ENCODE data around the gene MS4A14. TPM values are rescaled to one million over a fixed set of nuclear protein-coding genes. Genes with fewer than 3 reads are reported as not detected.
"Not testable (repeated sequence)": the region's sequence is repeated elsewhere in the genome, so short reads cannot be mapped to it uniquely, and the experiment has no call there.

MS4A14 gene
- polyA plus RNA-seq, 12 donors: 0.16 to 0.94 (median 0.44) TPM; not detected in 2

DNA sequence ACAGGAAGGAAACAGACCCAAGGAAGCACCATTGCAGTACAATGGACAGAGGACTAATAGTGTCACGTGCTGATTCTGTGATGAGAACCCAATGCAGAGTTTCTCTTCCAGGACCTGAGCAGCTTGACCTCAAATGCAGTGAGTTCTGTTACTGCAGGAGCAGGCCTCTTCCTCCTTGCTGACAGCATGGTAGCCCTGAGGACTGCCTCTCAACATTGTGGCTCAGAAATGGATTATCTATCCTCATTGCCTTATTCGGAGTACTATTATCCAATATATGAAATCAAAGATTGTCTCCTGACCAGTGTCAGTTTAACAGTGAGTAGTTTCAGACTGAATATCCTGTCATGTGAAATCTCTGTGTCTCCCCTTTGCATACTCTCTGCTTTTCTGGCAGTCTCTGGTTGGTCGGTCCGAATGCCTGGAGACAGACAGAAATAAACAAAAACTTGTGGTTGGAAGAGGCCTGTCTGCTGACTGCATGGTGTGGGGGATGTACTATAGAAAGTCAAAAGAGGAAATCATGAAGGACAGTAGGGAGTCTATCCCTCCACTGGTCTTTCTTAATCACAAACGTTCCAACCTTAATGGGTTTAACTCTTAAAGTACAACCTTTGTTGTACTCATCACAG lies 6.9 kb upstream of the MS4A14 start:
- DNase-seq: no peak

DNA sequence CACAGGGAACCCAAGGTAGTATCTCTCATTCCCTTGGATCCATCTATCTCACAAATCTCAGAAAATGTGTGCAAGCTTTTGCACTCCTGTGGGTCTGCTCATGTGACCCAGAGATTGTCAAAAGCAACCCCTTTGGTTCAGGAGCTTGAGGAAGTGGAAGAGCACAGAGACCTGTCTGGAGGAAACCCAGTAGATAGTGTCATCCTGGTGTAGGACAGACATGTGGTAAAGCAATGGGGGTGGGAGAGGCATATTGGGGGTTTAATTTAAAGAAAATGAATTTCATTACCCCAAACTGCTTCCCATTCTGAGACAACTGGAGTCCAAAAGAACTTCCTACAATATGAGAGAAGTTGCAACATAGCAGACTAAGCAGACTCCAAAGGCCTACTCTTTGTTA lies 5.8 kb upstream of the MS4A14 start:
- DNase-seq: no peak

DNA sequence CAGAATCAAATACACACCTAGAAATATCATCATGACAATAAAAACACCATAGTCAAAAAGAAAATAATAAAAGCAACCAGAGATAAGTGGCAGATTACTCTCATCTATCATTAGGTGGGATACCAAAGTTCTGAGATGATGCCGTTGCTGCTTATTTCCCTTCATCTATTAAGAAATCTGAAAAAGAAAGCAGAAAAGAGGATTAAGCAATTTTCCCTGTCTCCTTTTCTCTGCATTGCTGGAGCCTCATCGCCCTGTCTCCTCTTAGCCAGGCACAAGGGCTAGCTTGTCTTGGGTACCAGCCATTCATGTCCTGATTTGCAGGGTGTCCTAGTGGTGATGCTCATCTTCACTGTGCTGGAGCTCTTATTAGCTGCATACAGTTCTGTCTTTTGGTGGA lies 3.9 kb upstream of the MS4A14 start:
- no peak for DNase-seq

DNA sequence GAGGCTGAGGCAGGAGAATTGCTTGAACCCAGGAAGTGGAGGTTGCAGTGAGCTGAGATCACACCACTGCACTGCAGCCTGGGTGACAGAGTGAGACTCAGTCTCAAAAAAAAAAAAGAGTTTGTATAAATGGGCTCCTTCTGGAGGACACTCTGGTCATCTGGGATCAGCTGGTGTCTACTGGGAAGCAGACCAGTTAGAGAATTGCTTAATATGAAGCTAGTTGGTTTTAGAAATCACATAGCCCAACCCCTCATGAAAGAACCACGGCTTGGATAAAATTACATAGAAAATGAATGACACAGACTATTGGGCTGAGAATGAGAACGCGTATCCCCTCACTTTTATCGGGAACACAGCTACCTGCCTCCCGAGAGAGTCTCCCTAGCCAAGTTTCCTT lies 3.2 kb upstream of the MS4A14 start:
- DNase-seq: no peak

- no peak for DNase-seq
Measured at GRCh38 chr11:60394666-60395380, 1.4 kb upstream of the MS4A14 start.

DNA sequence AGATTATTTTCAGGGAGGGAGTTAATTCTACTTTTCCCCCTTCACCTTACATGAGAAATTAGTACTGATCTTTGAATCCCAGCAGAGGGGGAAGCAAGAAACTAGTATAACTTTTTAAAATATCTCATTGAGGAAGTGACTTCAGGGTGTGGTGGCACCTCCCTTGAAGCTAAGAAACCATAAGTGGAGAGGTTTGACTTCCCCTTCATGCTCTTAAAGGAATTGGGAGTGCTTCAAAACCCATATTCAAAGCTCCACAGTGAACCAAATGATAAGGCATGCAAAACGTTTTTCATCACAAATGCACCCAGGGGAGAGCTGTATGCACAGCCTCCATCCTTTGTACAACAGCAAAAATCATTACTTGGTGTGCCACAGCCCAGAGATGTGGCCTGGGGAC lies 540 bp downstream of the MS4A14 start:
- DNase-seq: no peak

DNA sequence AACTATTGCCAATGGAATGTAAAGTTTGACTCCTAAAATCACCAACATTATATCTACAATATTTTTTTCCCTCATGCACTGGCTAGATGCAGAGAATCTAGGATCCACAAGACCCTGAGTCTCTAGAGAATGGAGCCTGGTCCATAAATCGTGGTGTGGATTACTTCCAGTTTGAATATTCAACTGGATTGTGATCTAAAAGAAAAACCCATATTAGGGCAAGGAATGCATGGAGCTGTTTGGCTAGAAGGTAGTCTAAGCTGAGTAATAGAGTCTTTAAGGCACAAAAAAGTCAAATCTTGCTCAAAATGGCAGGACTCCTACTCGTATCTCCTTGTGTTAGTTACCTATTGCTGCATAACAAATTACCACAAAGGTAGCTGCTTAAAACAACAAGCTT lies 23.8 kb downstream of the MS4A14 start:
- no peak for DNase-seq

- no peak for DNase-seq
Measured at GRCh38 chr11:60422609-60423008, 26.4 kb downstream of the MS4A14 start.

DNA sequence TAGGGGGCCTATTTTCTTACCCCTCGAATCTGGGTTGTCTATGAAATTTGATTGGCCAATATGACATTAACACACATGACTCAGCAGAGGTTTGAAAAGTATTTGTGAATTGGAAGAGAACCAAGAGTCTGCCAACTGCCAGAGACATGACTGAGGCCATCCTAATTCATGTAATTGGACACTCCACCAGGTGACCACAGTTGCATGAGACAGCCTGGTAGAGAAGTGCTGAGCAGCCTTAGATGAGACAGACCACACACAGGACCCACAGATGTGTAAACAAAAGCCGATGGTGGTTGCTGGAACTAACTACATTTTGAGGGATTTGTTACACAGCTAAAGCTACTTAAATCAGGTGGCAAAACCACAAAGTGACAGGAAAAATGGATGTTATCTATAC lies 32.3 kb downstream of the MS4A14 start:
- DNase-seq: no peak

DNA sequence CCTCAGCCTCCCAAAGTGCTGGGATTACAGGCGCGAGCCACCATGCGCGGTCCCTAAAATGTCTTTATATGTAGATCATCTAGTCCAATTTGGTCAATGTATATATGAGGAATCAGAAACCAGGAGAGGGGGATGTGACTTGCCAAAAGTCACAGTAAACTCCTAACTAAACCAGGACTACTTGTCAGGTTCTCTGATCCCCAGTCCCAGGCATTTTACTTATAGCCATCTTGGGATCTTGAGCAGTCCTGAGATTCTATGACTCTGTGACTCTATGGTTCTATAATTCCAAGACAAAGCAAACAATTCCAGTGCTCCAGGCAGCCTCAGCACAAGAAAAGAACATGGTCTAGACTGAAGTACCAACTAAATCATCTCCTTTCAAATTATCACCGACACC lies 33.0 kb downstream of the MS4A14 start, which contains the start of gene MS4A5:
MS4A5 (plus strand) TSS at position 301 of the 400 bp plus-strand sequence. CDS start 103 bp downstream, outside the sequence.
- DNase-seq: no peak

- no peak for DNase-seq
Measured at GRCh38 chr11:60431251-60431650, 35.0 kb downstream of the MS4A14 start.

DNA sequence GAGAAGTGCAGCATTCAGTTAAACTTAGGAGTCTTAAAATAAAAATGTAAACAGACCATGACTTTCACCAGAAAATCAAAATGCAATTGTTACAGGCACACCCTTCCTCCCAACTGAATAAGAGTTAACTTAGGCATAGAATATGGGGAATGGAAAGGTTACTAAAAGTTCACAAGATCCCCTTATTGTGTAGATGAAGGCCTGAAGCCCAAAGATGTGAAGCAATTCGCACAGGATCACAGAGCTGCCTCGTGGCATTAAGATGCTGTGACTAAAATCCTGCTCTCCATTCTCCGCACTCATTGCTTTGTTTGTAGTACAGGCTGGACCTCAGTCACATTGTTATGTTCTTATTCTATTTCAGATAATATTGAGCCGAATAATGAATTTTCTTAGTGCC lies 37.1 kb downstream of the MS4A14 start:
- no peak for DNase-seq

- DNase-seq: no peak
Measured at GRCh38 chr11:60447070-60447469, 50.8 kb downstream of the MS4A14 start.

DNA sequence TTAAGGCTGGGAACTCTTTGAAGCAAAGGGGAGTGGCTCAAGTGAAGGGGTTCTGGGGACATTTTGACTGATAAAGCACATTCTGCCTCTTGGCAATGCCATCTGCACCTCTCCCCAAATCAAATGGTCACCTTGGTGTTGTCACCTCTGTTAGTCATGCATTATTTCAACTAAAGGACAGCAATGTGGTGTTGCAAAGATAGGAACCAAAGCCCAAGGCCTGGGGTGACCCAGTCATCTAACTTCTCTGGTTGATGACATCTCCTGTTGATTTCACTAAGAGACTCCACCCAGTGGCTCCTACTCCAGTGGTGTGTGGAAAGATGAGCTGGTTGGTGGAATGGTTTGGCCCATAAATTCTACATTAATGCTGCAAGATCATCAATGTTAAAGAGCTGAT lies 51.6 kb downstream of the MS4A14 start:
- DNase-seq: no peak

DNA sequence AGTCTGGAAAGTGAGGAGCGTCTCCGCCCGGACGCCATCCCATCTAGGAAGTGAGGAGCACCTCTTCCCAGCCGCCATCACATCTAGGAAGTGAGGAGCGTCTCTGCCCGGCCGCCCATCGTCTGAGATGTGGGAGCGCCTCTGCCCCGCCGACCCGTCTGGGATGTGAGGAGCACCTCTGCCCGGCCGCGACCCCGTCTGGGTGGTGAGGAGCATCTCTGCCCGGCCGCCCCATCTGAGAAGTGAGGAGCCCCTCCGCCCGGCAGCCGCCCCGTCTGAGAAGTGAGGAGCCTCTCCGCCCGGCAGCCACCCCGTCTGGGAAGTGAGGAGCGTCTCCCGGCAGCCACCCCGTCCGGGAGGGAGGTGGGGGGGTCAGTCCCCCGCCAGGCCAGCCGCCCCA lies 54.9 kb downstream of the MS4A14 start:
- DNase-seq: not testable (repeated sequence)

DNA sequence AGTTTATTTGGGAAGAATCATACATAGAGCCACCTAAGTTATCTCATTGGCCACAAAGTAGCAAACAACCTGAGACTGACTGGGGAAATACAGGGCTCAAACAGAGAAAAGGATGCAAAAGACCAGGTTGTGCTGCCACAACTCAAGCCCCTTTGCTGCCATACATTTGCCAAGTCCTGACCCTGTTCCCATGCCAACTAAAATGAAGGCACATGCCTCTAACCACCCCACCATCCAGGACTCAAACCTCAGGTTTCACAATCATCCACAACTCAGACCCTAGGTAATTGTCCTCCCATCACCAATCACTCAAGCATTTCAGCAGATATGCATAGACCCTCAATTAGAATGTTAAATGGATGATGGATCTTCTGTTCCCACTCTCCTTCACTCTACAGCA lies 58.0 kb downstream of the MS4A14 start:
- DNase-seq: no peak

DNA sequence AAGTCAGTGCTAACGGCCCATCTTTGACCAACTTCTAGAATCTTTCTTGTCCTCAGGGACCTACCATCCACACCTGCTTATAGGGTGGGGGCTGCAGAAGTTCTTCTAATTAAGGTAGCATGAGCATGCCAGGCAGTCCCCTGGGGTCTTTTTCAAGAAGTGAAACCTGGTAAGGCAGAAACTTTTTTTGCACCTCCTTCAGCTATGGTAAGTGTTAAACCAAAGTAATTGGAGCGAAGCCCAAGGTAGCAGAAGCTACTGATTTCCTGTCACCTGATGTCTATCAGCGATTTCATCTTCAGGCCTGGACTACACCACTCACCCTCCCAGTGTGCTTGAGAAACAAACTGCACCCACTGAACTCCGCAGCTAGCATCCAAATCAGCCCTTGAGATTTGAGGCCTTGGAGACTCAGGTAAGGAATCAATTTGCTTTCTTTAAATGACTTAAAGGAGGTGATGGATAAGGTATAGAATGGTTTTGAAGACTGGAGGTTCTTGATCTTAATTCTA lies 59.3 kb downstream of the MS4A14 start, which contains the start of gene MS4A1:
MS4A1 (plus strand) TSS at position 317 of the 512 bp plus-strand sequence. CDS start 6,528 bp downstream, outside the sequence.
- DNase-seq: no peak

GRCh38 chr11:60457576-60457975 lies 61.3 kb downstream of the MS4A14 start:
- DNase-seq: no peak

- no peak for DNase-seq
Measured at GRCh38 chr11:60459345-60459744, 63.1 kb downstream of the MS4A14 start.
